A673 (cell line): Measurements from ENCODE around the gene MR1. TPM values are rescaled to one million over a fixed set of nuclear protein-coding genes. Genes with fewer than 3 reads are reported as not detected.

Experiments
- BruUV-seq: library from RNA; stranded (reverse); fragments of 400-500 nt; replicated peaks from 2 replicates; lab custom pipeline; 2021; lab: Mats Ljungman, UMichigan
- CTCF ChIA-PET: fragments of 300-600 bp; sonication (Branson Sonifier 250); formaldehyde crosslinking; loops from one replicate; lab custom pipeline; 2022; ENCODE audit warnings: antibody characterized with exemption; lab: Charles Lee
- POLR2A ChIA-PET: fragments of 300-600 bp; sonication (Branson Sonifier 250); formaldehyde crosslinking; loops from one replicate; lab custom pipeline; 2022; ENCODE audit warnings: antibody characterized with exemption; ENCODE audit not compliant: low non-redundant PET; lab: Charles Lee
- DNase-seq: peaks from one replicate; pipeline ENCODE4 v3.0.0-alpha.2; 2015; ENCODE audit warnings: low spot score
- H3K27ac ChIP-seq: fragments of 200-600 bp; sonication (generic); 2 replicates; pipeline ENCODE4 v1.5.1; 2016; ENCODE audit warnings: mixed run types, low read depth, mild to moderate bottlenecking, mixed read lengths, antibody characterized with exemption, low read length; ENCODE audit not compliant: poor library complexity, severe bottlenecking
- H3K27me3 ChIP-seq: fragments of 200-600 bp; sonication (generic); replicated peaks from 2 replicates; pipeline ENCODE4 v1.6.1; 2017; ENCODE audit warnings: mixed run types, low read depth, mild to moderate bottlenecking, mixed read lengths, antibody characterized with exemption, low read length; ENCODE audit not compliant: insufficient read depth, poor library complexity
- H3K36me3 ChIP-seq: fragments of 200-600 bp; sonication (generic); 2 replicates; pipeline ENCODE4 v1.6.1; 2016; ENCODE audit warnings: mixed run types, mild to moderate bottlenecking, mixed read lengths, antibody characterized with exemption, low read length; ENCODE audit not compliant: insufficient read depth, poor library complexity, severe bottlenecking
- H3K4me1 ChIP-seq: fragments of 200-600 bp; sonication (generic); 2 replicates; pipeline ENCODE4 v1.6.1; 2017; ENCODE audit warnings: mixed run types, mild to moderate bottlenecking, mixed read lengths, antibody characterized with exemption, low read length; ENCODE audit not compliant: insufficient read depth, poor library complexity, severe bottlenecking
- H3K4me3 ChIP-seq: fragments of 200-600 bp; sonication (generic); 2 replicates; pipeline ENCODE4 v1.5.1; 2016; ENCODE audit warnings: low read depth, mixed run types, mild to moderate bottlenecking, mixed read lengths, low read length; ENCODE audit not compliant: poor library complexity, severe bottlenecking
- H3K9me3 ChIP-seq: fragments of 200-600 bp; sonication (generic); 2 replicates; pipeline ENCODE4 v1.6.1; 2016; ENCODE audit warnings: mixed run types, low read depth, mild to moderate bottlenecking, mixed read lengths, antibody characterized with exemption, low read length; ENCODE audit not compliant: poor library complexity, severe bottlenecking
- CTCF ChIP-seq: fragments of 300-800, 200-600 bp; sonication (generic); conservative IDR thresholded peaks from 2 replicates; pipeline ENCODE4 v1.5.1; 2017; ENCODE audit warnings: low read depth, mild to moderate bottlenecking, antibody characterized with exemption, low read length, moderate library complexity, mixed read lengths
- EZH2 ChIP-seq: fragments of 200-600 bp; sonication (generic); IDR thresholded peaks from 2 replicates; pipeline ENCODE4 v1.6.1; 2017; ENCODE audit warnings: borderline replicate concordance, low read depth, mild to moderate bottlenecking, mixed read lengths, antibody characterized with exemption, low read length; ENCODE audit not compliant: poor library complexity, severe bottlenecking
- intact Hi-C: fragments of 100-400 bp; cut with micrococcal nuclease; formaldehyde crosslinking; loops from one replicate; pipeline ENCODE4 v1.10.0; 2022; ENCODE audit not compliant: unreplicated experiment
- total RNA-seq: library from RNA; stranded (reverse); gene quantifications from 2 replicates; pipeline ENCODE4 v1.2.3, GENCODE V29; 2021

Gene MR1
- total RNA-seq, 1 experiment from 2014 or later = 2.6 TPM

- Histone ChIP-seq H3K36me3 (peaks cover 4% of the 10 kb centered on the region), H3K4me3 (no peak overlapping the region), H3K9me3 (no peaks in the 10 kb centered on the region), H3K4me1 (no peaks in the 10 kb centered on the region), H3K27ac (no peak overlapping the region), H3K27me3 (no peaks in the 10 kb centered on the region)
- no peak for TF ChIP-seq CTCF
- TF ChIP-seq EZH2 = no peak
- CTCF ChIA-PET = no interaction called here
- no peak for DNase-seq
- intact Hi-C loops = no loop called here
- POLR2A ChIA-PET = no interaction called here
- no TSS peak for BruUV-seq
These were observed 35.8 kb upstream of the MR1 start for GRCh38 chr1:180997843-180998504.

GRCh38 chr1:181001091-181001780, 32.5 kb upstream of the MR1 start:
- H3K9me3 ChIP-seq = no peaks in the 10 kb centered on the region
- no peak overlapping the region for H3K4me3 ChIP-seq
- no TSS peak for BruUV-seq
- H3K4me1 ChIP-seq = no peaks in the 10 kb centered on the region
- no peaks in the 10 kb centered on the region for H3K27me3 ChIP-seq
- H3K36me3 ChIP-seq = peaks cover 11% of the 10 kb centered on the region
- ChIA-PET POLR2A (interaction anchor here (0.6 kb wide), 1 partner anchor 1483 kb away, joined by 6 read pairs; no protein-coding TSS in a partner anchor), CTCF (interaction anchor here (0.6 kb wide), 2 partner anchors 9 to 89 kb away, joined by 4 to 7 read pairs; no protein-coding TSS in a partner anchor)
- TF ChIP-seq EZH2 (no peak), CTCF (no peak)
- DNase-seq = no peak
- intact Hi-C loops = no loop called here
- no peak overlapping the region for H3K27ac ChIP-seq

GRCh38 chr1:181002582-181003172, 31.1 kb upstream of the MR1 start:
- TF ChIP-seq CTCF (no peak), EZH2 (no peak)
- H3K36me3 ChIP-seq = peaks cover 7% of the 10 kb centered on the region
- CTCF ChIA-PET = no interaction called here
- POLR2A ChIA-PET = no interaction called here
- no peak overlapping the region for H3K4me3 ChIP-seq
- H3K27me3 ChIP-seq = no peaks in the 10 kb centered on the region
- intact Hi-C loops = no loop called here
- DNase-seq = no peak
- H3K4me1 ChIP-seq = no peaks in the 10 kb centered on the region
- no peak overlapping the region for H3K27ac ChIP-seq
- BruUV-seq = no TSS peak
- no peaks in the 10 kb centered on the region for H3K9me3 ChIP-seq
